ENCODE measurements around the gene BLOC1S2.
A peak's percentile ranks its signal among the peaks of the same experiment; 100 is the strongest.
"Not testable (repeated sequence)": the region's sequence is repeated elsewhere in the genome, so short reads cannot be mapped to it uniquely, and the experiment has no call there.

The BLOC1S2 gene

DNA sequence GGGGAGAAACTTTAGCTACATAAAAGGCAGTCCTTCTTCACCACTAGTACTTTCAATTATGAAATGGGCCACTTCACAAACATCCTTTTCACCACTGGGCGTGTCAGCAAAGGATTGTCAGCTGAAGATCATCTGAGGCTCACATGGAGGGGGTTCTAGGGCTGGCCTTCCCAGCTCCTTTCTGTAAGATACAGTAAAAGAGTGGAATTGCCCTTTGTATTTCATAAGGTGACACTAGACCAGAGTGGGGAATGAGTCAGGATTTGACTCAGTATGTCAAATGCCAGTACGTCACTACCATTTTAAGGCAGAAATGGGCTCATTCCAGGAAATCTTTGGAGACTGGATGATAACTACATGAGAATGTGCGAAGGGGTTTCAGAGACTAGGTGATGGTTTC is 21.2 kb upstream of the BLOC1S2 start:
- TF ChIP-seq, protein P1, sequence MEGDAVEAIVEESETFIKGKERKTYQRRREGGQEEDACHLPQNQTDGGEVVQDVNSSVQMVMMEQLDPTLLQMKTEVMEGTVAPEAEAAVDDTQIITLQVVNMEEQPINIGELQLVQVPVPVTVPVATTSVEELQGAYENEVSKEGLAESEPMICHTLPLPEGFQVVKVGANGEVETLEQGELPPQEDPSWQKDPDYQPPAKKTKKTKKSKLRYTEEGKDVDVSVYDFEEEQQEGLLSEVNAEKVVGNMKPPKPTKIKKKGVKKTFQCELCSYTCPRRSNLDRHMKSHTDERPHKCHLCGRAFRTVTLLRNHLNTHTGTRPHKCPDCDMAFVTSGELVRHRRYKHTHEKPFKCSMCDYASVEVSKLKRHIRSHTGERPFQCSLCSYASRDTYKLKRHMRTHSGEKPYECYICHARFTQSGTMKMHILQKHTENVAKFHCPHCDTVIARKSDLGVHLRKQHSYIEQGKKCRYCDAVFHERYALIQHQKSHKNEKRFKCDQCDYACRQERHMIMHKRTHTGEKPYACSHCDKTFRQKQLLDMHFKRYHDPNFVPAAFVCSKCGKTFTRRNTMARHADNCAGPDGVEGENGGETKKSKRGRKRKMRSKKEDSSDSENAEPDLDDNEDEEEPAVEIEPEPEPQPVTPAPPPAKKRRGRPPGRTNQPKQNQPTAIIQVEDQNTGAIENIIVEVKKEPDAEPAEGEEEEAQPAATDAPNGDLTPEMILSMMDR (IDR thresholded peaks at IDR 0.05; ENCODE audit: low read length, missing control alignments), result no peak
- no peak overlapping the region for H3K4me3 ChIP-seq (replicated peaks; ENCODE audit: low read depth, low read length)
- DNase-seq (ENCODE audit: low read depth), result peak; percentile 48

DNA sequence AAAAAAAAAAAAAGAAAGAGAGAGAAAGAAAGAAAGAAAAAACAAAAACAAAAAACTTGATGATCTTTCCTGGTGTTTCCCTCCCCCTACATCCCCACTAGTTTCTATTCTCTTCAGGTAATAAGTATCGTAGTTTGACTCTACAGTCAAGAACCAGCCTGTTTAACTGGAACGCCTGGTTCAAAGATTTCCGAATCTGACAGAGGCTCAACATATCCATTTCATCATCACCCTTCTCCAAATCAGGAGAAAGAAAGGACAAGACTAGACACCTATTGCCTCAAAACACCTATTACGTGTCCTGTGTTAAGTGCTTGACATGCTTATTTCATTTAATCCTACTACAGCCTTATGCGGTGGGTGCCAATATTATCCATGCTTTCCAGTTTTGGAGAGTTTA is 20.4 kb upstream of the BLOC1S2 start:
- H3K4me3 ChIP-seq (replicated peaks; ENCODE audit: low read depth, low read length), result no peak overlapping the region
- TF ChIP-seq, protein P1 (IDR thresholded peaks at IDR 0.05; ENCODE audit: low read length, missing control alignments), result no peak
- DNase-seq (ENCODE audit: low read depth), result no peak

DNA sequence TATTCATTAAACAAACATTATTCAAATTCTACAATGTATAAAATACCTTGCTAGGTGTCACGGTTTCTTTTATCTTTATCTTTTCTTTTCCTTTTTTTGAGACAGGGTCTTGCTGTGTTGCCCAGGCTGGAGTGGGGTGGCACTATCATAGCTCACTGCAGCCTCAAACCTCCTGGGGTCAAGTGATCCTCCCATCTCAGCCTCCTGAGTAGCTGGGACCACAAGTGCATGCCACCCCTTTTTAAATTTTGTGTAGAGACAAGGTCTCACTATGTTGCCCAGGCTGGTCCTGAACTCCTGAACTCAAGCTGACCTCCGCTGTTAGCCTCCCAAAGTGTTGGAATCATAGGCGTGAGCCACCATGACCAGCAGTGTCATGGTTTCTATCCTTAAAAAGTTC is 17.9 kb upstream of the BLOC1S2 start:
- TF ChIP-seq, protein P1 (IDR thresholded peaks at IDR 0.05; ENCODE audit: low read length, missing control alignments), result no peak
- no peak overlapping the region for H3K4me3 ChIP-seq (replicated peaks; ENCODE audit: low read depth, low read length)
- no peak for DNase-seq (ENCODE audit: low read depth)

DNA sequence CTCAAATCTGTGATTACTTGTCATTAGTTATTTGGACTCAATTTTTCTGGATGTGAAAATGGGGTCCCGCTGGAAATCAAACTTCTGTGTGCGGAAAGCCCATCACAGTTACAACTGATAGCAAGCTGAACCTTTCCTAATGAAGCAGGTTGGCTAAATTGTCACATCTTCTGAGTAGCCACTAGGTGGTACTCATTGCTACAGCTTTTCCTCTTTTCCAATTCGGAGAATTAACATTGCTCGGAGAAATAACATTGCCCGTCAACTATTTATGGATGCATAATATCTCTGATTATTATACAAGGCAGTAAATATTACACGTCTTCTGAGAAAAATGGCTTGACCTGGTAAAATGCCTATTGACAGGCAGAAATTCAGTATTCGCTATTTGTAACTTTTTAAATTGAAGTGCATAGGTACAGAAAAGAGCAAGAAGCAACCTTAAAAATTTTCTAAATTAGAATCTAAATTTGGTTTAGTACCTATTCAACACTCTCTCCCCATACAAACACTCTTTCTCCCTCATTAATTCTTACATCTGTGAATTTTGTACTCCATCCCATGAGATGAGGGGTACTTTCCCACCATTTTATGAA is 17.3 kb upstream of the BLOC1S2 start:
- TF ChIP-seq, protein P1 (IDR thresholded peaks at IDR 0.05; ENCODE audit: low read length, missing control alignments), result peak; percentile 86
- peak; percentile 52 for DNase-seq (ENCODE audit: low read depth)
- no peak overlapping the region for H3K4me3 ChIP-seq (replicated peaks; ENCODE audit: low read depth, low read length)

DNA sequence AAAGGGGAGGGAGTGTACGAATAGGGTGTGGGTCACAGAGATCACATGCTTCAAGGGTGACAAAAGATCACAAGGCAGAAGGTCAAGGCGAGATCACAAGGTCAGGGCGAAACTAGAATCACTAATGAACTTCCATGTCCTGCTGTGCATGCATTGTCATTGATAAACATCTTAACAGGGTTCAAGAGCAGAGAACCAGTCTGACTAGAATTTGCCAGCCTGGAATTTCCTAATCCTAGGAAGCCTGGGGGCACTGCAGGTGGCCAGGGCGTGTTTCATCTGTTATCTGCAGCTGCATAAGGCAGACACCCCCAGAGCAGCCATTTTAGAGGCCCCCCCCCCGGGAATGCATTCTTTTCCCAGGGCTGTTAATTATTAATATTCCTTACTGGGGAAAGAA is 14.6 kb upstream of the BLOC1S2 start:
- not testable (repeated sequence) for DNase-seq (ENCODE audit: low read depth); H3K4me3 ChIP-seq (replicated peaks; ENCODE audit: low read depth, low read length)

DNA sequence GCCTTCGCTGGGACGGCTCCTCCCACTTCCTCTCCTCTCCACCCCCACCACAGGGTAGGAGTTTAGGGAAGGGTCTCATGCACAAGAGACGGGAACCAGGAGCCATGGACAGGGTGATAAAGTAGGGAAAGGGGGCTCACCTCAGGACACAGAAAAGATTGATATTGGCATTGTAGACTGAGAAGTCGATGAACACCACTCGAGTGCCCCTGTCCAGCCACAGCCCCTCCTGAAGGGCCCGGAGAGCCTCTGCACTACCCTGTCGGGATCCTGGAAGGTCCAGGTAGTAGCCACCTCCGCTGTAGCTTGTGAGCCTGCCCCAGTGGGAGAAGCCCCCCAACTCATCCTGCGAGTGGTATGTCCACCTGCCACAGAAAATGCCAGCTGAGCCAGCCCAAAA is 10.8 kb upstream of the BLOC1S2 start:
- no peak overlapping the region for H3K4me3 ChIP-seq (replicated peaks; ENCODE audit: low read depth, low read length)
- TF ChIP-seq, protein P1 (IDR thresholded peaks at IDR 0.05; ENCODE audit: low read length, missing control alignments), result no peak
- DNase-seq (ENCODE audit: low read depth), result no peak

DNA sequence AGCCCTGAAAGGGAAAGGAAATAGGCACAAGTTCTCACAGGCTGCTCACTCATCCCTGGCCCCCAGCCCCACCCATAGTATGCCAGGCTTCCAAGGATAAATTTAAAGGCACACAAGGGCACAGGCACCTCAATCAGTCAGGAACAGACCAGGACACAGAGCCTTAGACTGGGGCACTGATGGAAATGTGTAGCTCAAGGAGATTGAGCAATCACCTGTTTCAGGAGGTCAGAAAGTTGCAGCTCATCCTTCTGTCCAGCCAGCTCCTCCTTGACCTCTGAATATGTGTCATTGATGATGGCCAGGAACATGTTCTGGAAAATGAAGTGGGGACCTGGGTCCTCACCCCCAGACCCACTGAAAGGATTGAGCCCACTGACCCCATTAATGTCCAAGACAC is 6.6 kb upstream of the BLOC1S2 start:
- H3K4me3 ChIP-seq (replicated peaks; ENCODE audit: low read depth, low read length), result no peak overlapping the region
- TF ChIP-seq, protein P1 (IDR thresholded peaks at IDR 0.05; ENCODE audit: low read length, missing control alignments), result no peak
- no peak for DNase-seq (ENCODE audit: low read depth)

DNA sequence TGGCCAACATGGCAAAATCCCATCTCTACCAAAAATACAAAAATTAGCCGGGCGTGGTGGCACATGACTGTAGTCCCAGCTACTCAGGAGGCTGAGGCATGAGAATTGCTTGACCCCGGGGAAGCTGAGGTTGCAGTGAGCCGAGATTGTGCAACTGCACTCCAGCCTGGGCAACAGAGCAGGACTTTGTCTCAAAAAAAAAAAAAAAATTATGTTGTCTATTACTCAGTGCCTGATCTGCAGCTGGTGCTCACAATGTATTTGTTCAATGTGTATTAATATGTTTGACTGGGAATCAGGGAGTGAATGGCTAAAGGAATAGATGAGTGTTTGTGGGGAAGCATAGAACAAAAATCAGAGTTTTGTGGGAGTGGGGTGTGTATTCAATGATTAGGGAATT is 5.8 kb upstream of the BLOC1S2 start:
- peak; percentile 39 for DNase-seq (ENCODE audit: low read depth)

More for the DNA sequence above, 5.8 kb upstream of the BLOC1S2 start:
- not testable (repeated sequence) for H3K4me3 ChIP-seq (replicated peaks; ENCODE audit: low read depth, low read length)

Measured in fibroblast of pulmonary artery (primary cell).